ENCODE results near the gene SLC35D3. TPM values are rescaled to one million over a fixed set of nuclear protein-coding genes. Genes with fewer than 3 reads are reported as not detected.
A peak's percentile ranks its signal among the peaks of the same experiment; 100 is the strongest.

The SLC35D3 gene
- total and polyA plus RNA-seq, 2 donors (not counting 1 experiment from before 2014, with no cell fraction given), result not detected

DNA sequence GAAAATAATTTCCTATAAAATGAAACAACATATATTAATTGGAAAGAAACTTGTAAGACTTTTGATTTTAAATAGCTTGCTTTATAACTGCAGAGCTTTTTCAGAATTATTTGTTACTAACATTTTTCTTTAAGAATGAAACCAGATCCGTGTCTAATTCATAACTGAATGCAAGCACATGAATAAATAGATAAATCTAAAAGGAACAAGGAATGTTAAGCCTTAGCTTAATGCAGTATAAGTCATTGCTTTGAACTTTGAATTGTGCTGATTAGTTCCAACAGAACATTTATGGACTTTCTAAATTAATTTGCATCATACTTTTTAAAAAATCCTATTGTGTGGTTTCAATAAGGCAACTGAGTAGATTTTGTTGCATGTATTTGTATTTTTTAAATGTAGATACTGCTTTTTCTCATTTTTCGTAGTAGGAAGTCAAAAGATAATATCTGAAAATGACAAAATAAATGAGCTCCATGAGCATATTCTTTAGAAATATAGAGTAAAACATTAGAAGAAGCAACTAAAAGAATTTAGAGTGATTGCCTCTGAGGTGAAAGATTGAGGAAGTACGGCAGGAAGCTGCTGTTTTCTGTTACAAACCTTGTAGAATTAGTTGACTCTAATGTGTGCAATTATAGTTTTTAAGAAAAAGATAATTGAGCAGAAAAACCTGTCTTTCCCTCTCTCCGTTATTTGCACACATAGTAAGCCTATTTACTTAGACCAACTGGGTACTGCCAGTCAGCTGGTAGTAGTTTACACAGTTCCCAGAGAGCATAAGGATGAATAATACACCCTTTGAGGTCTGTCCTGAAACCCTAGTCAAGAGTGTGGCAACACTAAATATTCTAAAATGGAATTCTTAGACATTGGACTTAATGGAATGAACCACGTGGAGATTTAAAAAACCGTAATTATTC lies 32.6 kb upstream of the SLC35D3 start:
- H3K9ac ChIP-seq (ENCODE audit: insufficient read depth, low read length), result no peak overlapping the region
- TF ChIP-seq CTCF (conservative IDR thresholded peaks at IDR 0.05 in 1 of 2, IDR thresholded peaks at IDR 0.05 in 1 of 2; ENCODE audit: low read depth in 1 of 2, low read length in 2 of 2) (no peak), EZH2 (IDR thresholded peaks at IDR 0.05; ENCODE audit: low read length, missing control alignments) (no peak)
- no peak overlapping the region for H3K4me2 ChIP-seq (ENCODE audit: extremely low read depth, insufficient read depth, low read length)
- H3K79me2 ChIP-seq (ENCODE audit: control insufficient read depth, insufficient read depth, low read length), result no peaks in the 10 kb centered on the region
- DNase-seq (ENCODE audit: low read depth in 2 of 2), result no peak
- H3K36me3 ChIP-seq (ENCODE audit: control insufficient read depth, insufficient read depth, low read length), result no peaks in the 10 kb centered on the region
- H3K9me3 ChIP-seq (ENCODE audit: control insufficient read depth, insufficient read depth, low read depth, low read length), result no peaks in the 10 kb centered on the region
- no peak overlapping the region for H3K27ac ChIP-seq (ENCODE audit: insufficient read depth, low read length)
- H4K20me1 ChIP-seq (ENCODE audit: control insufficient read depth, extremely low read depth, insufficient read depth, low read length), result no peaks in the 10 kb centered on the region
- no peak overlapping the region for H2AFZ ChIP-seq (ENCODE audit: low read length)
- H3K4me3 ChIP-seq (replicated peaks in 1 of 4; ENCODE audit: control extremely low read depth in 1 of 4, insufficient read depth in 1 of 4, low read depth in 3 of 4, low read length in 4 of 4), result no peak overlapping the region
- no peaks in the 10 kb centered on the region for H3K27me3 ChIP-seq (ENCODE audit: control insufficient read depth, insufficient read depth, low read length)
- H3K4me1 ChIP-seq (ENCODE audit: control insufficient read depth, extremely low read depth, insufficient read depth, low read length), result no peaks in the 10 kb centered on the region

GRCh38 chr6:136890194-136890839 lies 31.8 kb upstream of the SLC35D3 start:
- H3K4me2 ChIP-seq (ENCODE audit: extremely low read depth, insufficient read depth, low read length), result no peak overlapping the region
- H3K4me3 ChIP-seq (replicated peaks in 1 of 4; ENCODE audit: control extremely low read depth in 1 of 4, insufficient read depth in 1 of 4, low read depth in 3 of 4, low read length in 4 of 4), result no peak overlapping the region
- no peak for TF ChIP-seq EZH2 (IDR thresholded peaks at IDR 0.05; ENCODE audit: low read length, missing control alignments)
- no peak for TF ChIP-seq CTCF (conservative IDR thresholded peaks at IDR 0.05 in 1 of 2, IDR thresholded peaks at IDR 0.05 in 1 of 2; ENCODE audit: low read depth in 1 of 2, low read length in 2 of 2)

GRCh38 chr6:136890986-136891385 lies 31.1 kb upstream of the SLC35D3 start:
- DNase-seq (ENCODE audit: low read depth in 2 of 2), result peak in 1 of 2 donors; percentile 27
- TF ChIP-seq EZH2 (IDR thresholded peaks at IDR 0.05; ENCODE audit: low read length, missing control alignments) (no peak), CTCF (conservative IDR thresholded peaks at IDR 0.05 in 1 of 2, IDR thresholded peaks at IDR 0.05 in 1 of 2; ENCODE audit: low read depth in 1 of 2, low read length in 2 of 2) (no peak)
- Histone ChIP-seq H3K4me3 (replicated peaks in 1 of 4; ENCODE audit: control extremely low read depth in 1 of 4, insufficient read depth in 1 of 4, low read depth in 3 of 4, low read length in 4 of 4) (no peak overlapping the region), H3K9me3 (ENCODE audit: control insufficient read depth, insufficient read depth, low read depth, low read length) (no peaks in the 10 kb centered on the region), H3K36me3 (ENCODE audit: control insufficient read depth, insufficient read depth, low read length) (no peaks in the 10 kb centered on the region), H4K20me1 (ENCODE audit: control insufficient read depth, extremely low read depth, insufficient read depth, low read length) (no peaks in the 10 kb centered on the region), H2AFZ (ENCODE audit: low read length) (no peak overlapping the region), H3K9ac (ENCODE audit: insufficient read depth, low read length) (no peak overlapping the region), H3K27me3 (ENCODE audit: control insufficient read depth, insufficient read depth, low read length) (no peaks in the 10 kb centered on the region), H3K27ac (ENCODE audit: insufficient read depth, low read length) (no peak overlapping the region), H3K4me2 (ENCODE audit: extremely low read depth, insufficient read depth, low read length) (no peak overlapping the region), H3K79me2 (ENCODE audit: control insufficient read depth, insufficient read depth, low read length) (no peaks in the 10 kb centered on the region), H3K4me1 (ENCODE audit: control insufficient read depth, extremely low read depth, insufficient read depth, low read length) (no peaks in the 10 kb centered on the region)

More at GRCh38 chr6:136890194-136890839, 31.8 kb upstream of the SLC35D3 start:
- no peak overlapping the region for H3K9ac ChIP-seq (ENCODE audit: insufficient read depth, low read length)
- H3K79me2 ChIP-seq (ENCODE audit: control insufficient read depth, insufficient read depth, low read length), result no peaks in the 10 kb centered on the region
- H3K36me3 ChIP-seq (ENCODE audit: control insufficient read depth, insufficient read depth, low read length), result no peaks in the 10 kb centered on the region
- H3K27ac ChIP-seq (ENCODE audit: insufficient read depth, low read length), result no peak overlapping the region
- no peaks in the 10 kb centered on the region for H4K20me1 ChIP-seq (ENCODE audit: control insufficient read depth, extremely low read depth, insufficient read depth, low read length)
- H3K27me3 ChIP-seq (ENCODE audit: control insufficient read depth, insufficient read depth, low read length), result no peaks in the 10 kb centered on the region
- no peaks in the 10 kb centered on the region for H3K4me1 ChIP-seq (ENCODE audit: control insufficient read depth, extremely low read depth, insufficient read depth, low read length)
- no peak for DNase-seq (ENCODE audit: low read depth in 2 of 2)
- no peaks in the 10 kb centered on the region for H3K9me3 ChIP-seq (ENCODE audit: control insufficient read depth, insufficient read depth, low read depth, low read length)
- no peak overlapping the region for H2AFZ ChIP-seq (ENCODE audit: low read length)

Measured in fibroblast of lung (primary cell).